PFSK-1 (cell line): ENCODE data around the gene KAZN.

Source experiments
- POLR2AphosphoS5 ChIP-seq: IDR thresholded peaks from 2 replicates; pipeline ENCODE4 v1.6.1; 2012; ENCODE audit warnings: low read depth, mild to moderate bottlenecking, control low read depth, low read length, moderate library complexity
- TAF1 ChIP-seq: IDR thresholded peaks from 2 replicates; pipeline ENCODE4 v1.6.1; 2012; ENCODE audit warnings: low read length, control low read depth, borderline replicate concordance; ENCODE audit not compliant: insufficient read depth

DNA sequence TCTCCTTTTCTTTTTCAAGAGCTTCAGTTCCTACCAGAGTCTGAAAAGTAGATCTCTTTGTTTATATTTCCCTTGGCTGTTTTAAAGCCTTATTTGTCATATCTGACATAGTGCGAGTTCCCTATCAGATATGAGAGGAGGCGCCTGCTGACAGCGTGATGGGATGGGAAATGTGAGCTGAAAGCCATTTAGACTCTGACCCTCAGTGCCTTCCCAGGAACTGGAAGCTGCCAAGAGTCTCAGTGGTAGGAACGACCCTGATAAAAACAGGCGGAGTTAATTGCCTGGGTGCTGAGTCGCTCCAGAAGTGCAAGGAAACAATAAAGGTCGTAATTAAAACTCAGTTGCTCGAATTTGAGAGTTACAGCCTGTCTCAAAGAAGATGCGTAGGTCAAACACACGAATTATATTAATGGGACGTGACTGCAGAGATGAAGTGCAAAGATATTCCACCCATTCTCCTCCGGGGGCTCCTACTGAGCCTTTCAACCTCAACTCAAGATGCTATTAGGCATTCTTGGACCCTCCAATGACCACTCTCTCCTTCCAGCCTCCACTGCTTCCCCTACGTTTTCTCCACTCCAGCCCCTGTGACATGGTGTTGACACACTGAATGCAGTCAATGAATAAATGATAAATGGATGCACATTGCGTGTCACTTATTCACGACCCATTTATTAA is 84.6 kb downstream of the KAZN start:
- TF ChIP-seq TAF1: no peak
- no peak for TF ChIP-seq POLR2AphosphoS5
